ENCODE measurements around the gene MMAB.
"Not testable (repeated sequence)": the region's sequence is repeated elsewhere in the genome, so short reads cannot be mapped to it uniquely, and the experiment has no call there.

The MMAB gene

GRCh38 chr12:109602132-109602531 lies 28.8 kb upstream of the MMAB start:
- not testable (repeated sequence) for DNase-seq (ENCODE audit: low spot score)

- DNase-seq (ENCODE audit: low spot score), result no peak
Measured at GRCh38 chr12:109601557-109601956, 28.3 kb upstream of the MMAB start.

- DNase-seq (ENCODE audit: low spot score), result no peak
Measured at GRCh38 chr12:109600995-109601394, 27.7 kb upstream of the MMAB start.

- no peak for DNase-seq (ENCODE audit: low spot score)
Measured at GRCh38 chr12:109600481-109600880, 27.2 kb upstream of the MMAB start.

GRCh38 chr12:109599087-109599486 lies 25.8 kb upstream of the MMAB start:
- DNase-seq (ENCODE audit: low spot score), result no peak

- no peak for DNase-seq (ENCODE audit: low spot score)
Measured at GRCh38 chr12:109598428-109598854, 25.1 kb upstream of the MMAB start.

- peak; percentile 87 for DNase-seq (ENCODE audit: low spot score)
Measured at GRCh38 chr12:109597795-109598427, 24.6 kb upstream of the MMAB start.

- DNase-seq (ENCODE audit: low spot score), result no peak
Measured at GRCh38 chr12:109597414-109597794, 24.1 kb upstream of the MMAB start.

GRCh38 chr12:109596418-109597244 lies 23.3 kb upstream of the MMAB start:
- no peak for DNase-seq (ENCODE audit: low spot score)

- DNase-seq (ENCODE audit: low spot score), result no peak
Measured at GRCh38 chr12:109595321-109595902, 22.1 kb upstream of the MMAB start.

- DNase-seq (ENCODE audit: low spot score), result no peak
Measured at GRCh38 chr12:109594556-109595317, 21.4 kb upstream of the MMAB start.

GRCh38 chr12:109592905-109593272 lies 19.6 kb upstream of the MMAB start:
- DNase-seq (ENCODE audit: low spot score), result no peak

GRCh38 chr12:109592195-109592904 lies 19.0 kb upstream of the MMAB start:
- no peak for DNase-seq (ENCODE audit: low spot score)

GRCh38 chr12:109591041-109591440 lies 17.7 kb upstream of the MMAB start:
- DNase-seq (ENCODE audit: low spot score), result no peak

GRCh38 chr12:109590566-109590965 lies 17.3 kb upstream of the MMAB start:
- no peak for DNase-seq (ENCODE audit: low spot score)

- DNase-seq (ENCODE audit: low spot score), result no peak
Measured at GRCh38 chr12:109589691-109590245, 16.5 kb upstream of the MMAB start.

- DNase-seq (ENCODE audit: low spot score), result no peak
Measured at GRCh38 chr12:109589240-109589590, 15.9 kb upstream of the MMAB start.

- DNase-seq (ENCODE audit: low spot score), result no peak
Measured at GRCh38 chr12:109588461-109589239, 15.3 kb upstream of the MMAB start.

GRCh38 chr12:109587921-109588320 lies 14.6 kb upstream of the MMAB start:
- DNase-seq (ENCODE audit: low spot score), result no peak

- DNase-seq (ENCODE audit: low spot score), result no peak
Measured at GRCh38 chr12:109586385-109587296, 13.3 kb upstream of the MMAB start.

Data from pons (tissue), 1 donor.